GM19193 (cell line): Measurements from ENCODE around the gene ZNF727.

Experiments used
- POLR2A ChIP-seq: IDR thresholded peaks from 4 replicates; pipeline ENCODE4 v1.6.1; 2011; ENCODE audit not compliant: insufficient read depth, insufficient read length; ENCODE audit errors: extremely low read depth

The ZNF727 gene

DNA sequence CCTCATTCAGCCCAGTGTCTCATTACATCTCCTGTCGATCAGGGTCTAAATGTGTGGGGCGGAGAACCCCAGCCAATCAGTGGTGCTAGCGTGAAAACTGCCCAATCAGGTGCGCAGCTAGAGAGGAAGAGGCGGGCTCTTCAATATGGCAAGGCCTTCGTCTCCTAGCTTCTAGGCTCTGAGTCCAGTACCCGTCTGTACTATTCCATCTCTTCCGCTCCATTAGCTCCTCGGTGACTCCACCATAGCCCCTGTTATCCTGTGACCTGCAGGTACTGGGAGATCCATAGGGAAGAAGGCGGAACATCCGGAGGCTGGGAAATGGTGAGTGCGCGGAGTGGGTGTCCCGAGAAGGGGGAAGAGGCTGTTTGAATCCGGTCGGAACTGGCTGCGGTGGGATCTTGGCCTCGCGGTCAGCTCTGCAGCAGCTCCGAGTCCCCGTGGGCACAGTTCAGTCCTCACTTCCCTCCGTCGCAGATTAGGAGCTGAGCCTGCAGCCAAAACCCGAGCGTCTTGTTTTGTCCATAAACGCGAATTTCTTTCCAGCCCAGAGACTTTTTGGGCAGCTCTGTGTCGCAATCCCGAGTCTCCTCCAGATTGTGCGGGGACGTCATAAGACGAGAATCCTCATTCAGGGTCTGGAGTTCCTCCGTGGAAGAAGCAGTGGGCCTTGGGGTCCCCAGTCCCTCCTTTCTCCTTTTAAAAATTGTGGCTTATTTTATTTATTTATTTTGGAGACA, at the start of gene ZNF727:
Gene ZNF727 (plus strand): TSS at position 134 of the 740 bp plus-strand sequence. CDS start 188 bp downstream, at position 322.
- TF ChIP-seq POLR2A: no peak

DNA sequence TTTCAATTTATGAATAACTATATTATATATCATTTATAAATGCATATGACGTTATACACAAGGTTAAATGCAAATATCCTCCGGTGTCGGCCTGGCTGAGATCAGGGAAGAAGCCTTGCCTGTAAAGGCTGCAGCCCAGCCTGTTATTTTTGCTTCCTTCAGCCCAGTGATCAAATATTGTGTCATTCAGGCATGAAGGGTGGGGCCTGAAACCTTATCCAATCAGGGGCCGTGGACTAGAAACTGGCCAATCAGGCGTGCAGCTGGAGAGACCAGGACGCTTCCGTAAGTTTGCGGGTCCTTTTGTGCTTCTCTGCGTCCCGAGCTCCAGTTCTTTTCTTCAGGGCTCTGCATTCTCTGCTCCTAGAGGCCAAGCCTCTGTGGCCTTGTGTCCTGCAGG, 46.7 kb upstream of the ZNF727 start, which contains the start of gene ZNF722:
Gene ZNF722 (plus strand): TSS at position 301 of the 400 bp plus-strand sequence. CDS start 113 bp downstream, outside the sequence.
- no peak for TF ChIP-seq POLR2A

DNA sequence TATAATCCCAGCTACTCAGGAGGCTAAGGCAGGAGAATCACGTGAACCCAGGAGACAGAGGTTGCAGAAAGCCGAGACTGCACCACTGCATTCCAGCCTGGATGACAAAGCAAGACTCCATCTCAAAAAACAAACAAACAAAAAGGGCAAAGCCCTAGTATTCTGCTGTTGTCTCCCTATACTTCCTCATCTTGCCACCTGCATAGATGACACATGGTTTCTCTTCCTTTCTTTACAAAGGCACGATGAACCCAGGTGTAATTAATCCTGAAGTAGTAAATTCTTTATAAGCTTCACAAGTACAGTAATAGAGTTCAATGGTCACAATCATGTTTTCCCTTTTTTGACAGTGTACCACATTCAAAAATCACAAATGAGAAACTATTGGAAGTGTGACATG, 9.8 kb upstream of the ZNF727 start:
- no peak for TF ChIP-seq POLR2A

DNA sequence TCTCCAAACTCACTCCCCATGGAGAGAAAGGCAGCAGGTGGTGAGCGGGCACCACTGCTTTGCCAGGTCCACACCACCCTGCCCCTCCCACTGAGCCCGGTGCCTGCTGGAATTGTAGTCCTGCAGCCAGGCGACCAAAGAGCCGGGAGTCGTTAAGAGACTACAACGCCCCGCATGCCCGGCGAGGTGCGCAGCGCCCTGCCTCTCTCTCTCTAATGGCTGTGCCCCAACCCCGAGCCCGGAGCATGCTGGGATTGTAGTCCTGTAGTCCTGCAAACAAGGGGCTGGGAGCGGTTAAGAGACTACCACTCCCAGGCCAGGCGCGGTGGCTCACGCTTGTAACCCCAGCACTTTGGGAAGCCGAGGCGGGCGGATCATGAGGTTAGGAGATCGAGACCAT, 8.1 kb upstream of the ZNF727 start:
- TF ChIP-seq POLR2A: no peak

DNA sequence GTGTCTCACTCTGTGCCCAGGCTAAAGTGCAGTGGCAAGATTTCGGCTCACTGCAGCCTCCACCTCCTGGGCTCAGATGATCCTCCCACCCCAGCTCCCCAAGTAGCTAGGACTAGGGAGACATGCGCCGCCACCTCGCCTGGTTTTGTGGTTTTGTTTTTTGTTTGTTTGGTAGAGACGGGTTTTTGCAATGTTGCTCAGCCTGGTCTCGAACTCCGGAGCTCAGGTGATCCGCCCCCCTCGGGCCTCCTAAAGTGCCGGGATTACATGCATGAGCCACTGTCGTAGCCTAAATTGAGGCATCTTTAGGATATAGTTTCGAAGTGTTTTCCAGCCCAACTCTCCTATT, 781 bp downstream of the ZNF727 start:
- no peak for TF ChIP-seq POLR2A

DNA sequence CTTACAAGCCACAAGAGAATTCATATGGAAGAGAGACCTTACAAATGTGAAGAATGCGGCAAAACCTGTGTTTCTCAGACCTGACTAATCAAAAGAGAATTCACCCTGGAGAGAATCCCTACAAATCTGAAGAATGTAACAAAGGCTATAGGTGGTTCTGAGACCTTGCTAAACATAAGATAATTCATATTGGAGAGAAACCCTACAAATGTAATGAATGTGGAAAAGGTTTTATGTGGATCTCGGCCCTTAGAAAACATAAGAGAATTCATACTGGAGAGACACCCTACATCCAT, 33.4 kb downstream of the ZNF727 start:
- no peak for TF ChIP-seq POLR2A

DNA sequence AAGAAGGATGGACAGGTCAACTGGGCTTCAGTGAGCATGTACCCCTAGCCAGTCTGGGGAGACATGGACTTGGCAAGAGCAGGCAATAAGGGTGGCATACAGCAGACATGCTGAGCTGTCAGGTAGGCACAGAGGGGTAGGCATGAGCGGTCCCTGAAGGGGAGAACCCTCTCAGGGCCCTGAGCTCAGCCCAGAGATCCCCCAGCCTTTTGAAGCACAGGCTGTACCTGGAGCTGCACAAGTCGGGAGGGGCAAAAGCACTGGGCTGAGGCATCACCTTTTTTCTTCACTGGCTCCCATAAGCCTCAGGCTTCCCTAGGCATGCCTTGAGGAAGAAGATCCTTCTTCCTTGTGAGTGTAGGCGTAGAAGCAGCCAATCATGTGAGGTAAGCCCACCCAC, 42.3 kb downstream of the ZNF727 start:
- no peak for TF ChIP-seq POLR2A
